Right ventricle myocardium superior (tissue), 1 donor: ENCODE measurements around the gene POGZ. TPM values are rescaled to one million over a fixed set of nuclear protein-coding genes. Genes with fewer than 3 reads are reported as not detected.

Source experiments
- ATAC-seq: fragments of 200-7000 bp; cut with Tn5 transposase; one replicate; pipeline ENCODE4 v1.9.1; 2020; ENCODE audit warnings: mild to moderate bottlenecking; ENCODE audit not compliant: poor library complexity
- DNase-seq: peaks from one replicate; pipeline ENCODE4 v3.0.0-alpha.2; 2020
- intact Hi-C: fragments of 100-400 bp; cut with DNase I; formaldehyde crosslinking; loops from one replicate; pipeline ENCODE4 v1.11.2; 2022
- long read RNA-seq: library from polyadenylated mRNA; unstranded; transcript quantifications from one replicate; pipeline ENCODE4 v2.0.0, GENCODE V29; 2021
- total RNA-seq: library from RNA; stranded (reverse); fragmentation: NEBNext Ultra II Directional; extraction: Animal tissue kit (Norgen Biotek cat#: 25700); gene quantifications from one replicate; pipeline ENCODE4 v1.2.1, GENCODE V29; 2021
- donor health status: DM: no; HTN: yes; CAD: no; lungs with severe emphysema.

POGZ gene
- 42.0 TPM for total RNA-seq
- long read RNA-seq, full-length matches to known transcripts: 1 of 8 reads
- long read RNA-seq, partial matches to known transcripts: 4 of 8 reads
- long read RNA-seq, other reads (novel, unspliced or antisense): 3 of 8 reads

GRCh38 chr1:151459331-151460046, at the start of gene POGZ:
POGZ (minus strand) TSS chr1:151459494; CDS start chr1:151442204, 17,290 bp downstream.
- DNase-seq (peak; percentile 98), ATAC-seq (peak; percentile 96)
- intact Hi-C loops: no loop called here

GRCh38 chr1:151508833-151509232, 49.5 kb upstream of the POGZ start:
- DNase-seq (no peak), ATAC-seq (no peak)
- intact Hi-C loops: no loop called here

GRCh38 chr1:151504759-151505158, 45.5 kb upstream of the POGZ start:
- no peak for DNase-seq
- ATAC-seq: no peak
- intact Hi-C loops: no loop called here

- intact Hi-C loops: no loop called here
- no peak for DNase-seq
- no peak for ATAC-seq
Observed at GRCh38 chr1:151504252-151504651, 45.0 kb upstream of the POGZ start.

- DNase-seq (no peak), ATAC-seq (no peak)
- intact Hi-C loops: no loop called here
Observed at GRCh38 chr1:151502859-151503780, 43.8 kb upstream of the POGZ start.

GRCh38 chr1:151502035-151502700, 42.9 kb upstream of the POGZ start:
- intact Hi-C loops: no loop called here
- DNase-seq: no peak
- ATAC-seq: no peak

GRCh38 chr1:151501474-151501873, 42.2 kb upstream of the POGZ start:
- intact Hi-C loops: no loop called here
- DNase-seq (no peak), ATAC-seq (no peak)

GRCh38 chr1:151499930-151500329, 40.6 kb upstream of the POGZ start:
- ATAC-seq (no peak), DNase-seq (no peak)
- intact Hi-C loops: no loop called here

GRCh38 chr1:151499365-151499764, 40.1 kb upstream of the POGZ start:
- DNase-seq (no peak), ATAC-seq (no peak)
- intact Hi-C loops: no loop called here

- no peak for ATAC-seq
- no peak for DNase-seq
- intact Hi-C loops: no loop called here
Observed at GRCh38 chr1:151495316-151495715, 36.0 kb upstream of the POGZ start.

- intact Hi-C loops: no loop called here
- ATAC-seq: no peak
Observed at GRCh38 chr1:151494741-151495281, 35.5 kb upstream of the POGZ start.

GRCh38 chr1:151493042-151493441, 33.7 kb upstream of the POGZ start:
- DNase-seq (no peak), ATAC-seq (no peak)
- intact Hi-C loops: no loop called here

More at GRCh38 chr1:151494741-151495281, 35.5 kb upstream of the POGZ start:
- DNase-seq: no peak

GRCh38 chr1:151492120-151492519, 32.8 kb upstream of the POGZ start:
- intact Hi-C loops: no loop called here
- DNase-seq (no peak), ATAC-seq (no peak)

- DNase-seq: no peak
- intact Hi-C loops: no loop called here
- ATAC-seq: no peak
Observed at GRCh38 chr1:151491641-151492040, 32.3 kb upstream of the POGZ start.

- ATAC-seq: no peak
Observed at GRCh38 chr1:151486557-151486956, 27.3 kb upstream of the POGZ start.

GRCh38 chr1:151485685-151486255, 26.5 kb upstream of the POGZ start:
- DNase-seq (no peak), ATAC-seq (no peak)
- intact Hi-C loops: no loop called here

More at GRCh38 chr1:151486557-151486956, 27.3 kb upstream of the POGZ start:
- DNase-seq: no peak
- intact Hi-C loops: no loop called here

GRCh38 chr1:151482017-151482416, 22.7 kb upstream of the POGZ start:
- ATAC-seq (no peak), DNase-seq (no peak)
- intact Hi-C loops: no loop called here

GRCh38 chr1:151479462-151479861, 20.2 kb upstream of the POGZ start:
- DNase-seq (no peak), ATAC-seq (no peak)
- intact Hi-C loops: no loop called here

GRCh38 chr1:151478923-151479322, 19.6 kb upstream of the POGZ start:
- no peak for DNase-seq
- intact Hi-C loops: no loop called here
- no peak for ATAC-seq
